Erythroblast (primary cell): ENCODE measurements around the gene CLTCL1.

ENCODE experiments used
- GATA1 ChIP-seq: IDR thresholded peaks from 2 replicates; pipeline ENCODE4 v1.6.1; 2011; ENCODE audit warnings: low read depth, mild to moderate bottlenecking, control low read depth, low read length, moderate library complexity
- POLR2A ChIP-seq: IDR thresholded peaks from 2 replicates; pipeline ENCODE4 v1.6.1; 2011; ENCODE audit warnings: mild to moderate bottlenecking, low read length

- TF ChIP-seq POLR2A: no peak
- TF ChIP-seq GATA1: no peak
Measured at GRCh38 chr22:19292458-19293230, 1.1 kb upstream of the CLTCL1 start.
